Measurements from ENCODE around the gene EIF2B5. TPM values are rescaled to one million over a fixed set of nuclear protein-coding genes. Genes with fewer than 3 reads are reported as not detected.
"Not testable (repeated sequence)": the region's sequence is repeated elsewhere in the genome, so short reads cannot be mapped to it uniquely, and the experiment has no call there.

Gene EIF2B5
- total RNA-seq = 10 to 100 TPM; 48.7 to 64.6 TPM

- peaks cover 55% of the 10 kb centered on the region for H3K36me3 Mint-ChIP-seq (ENCODE audit: low read depth)
- H3K27ac Mint-ChIP-seq = peak within 1 kb of the TSS; percentile 98
- H3K9me3 Mint-ChIP-seq = no peaks in the 10 kb centered on the region
- H3K4me3 Mint-ChIP-seq = peak within 1 kb of the TSS; percentile 99
- ATAC-seq (replicated peaks) = peak; percentile 92
- no peaks in the 10 kb centered on the region for H3K27me3 Mint-ChIP-seq
- peaks cover 19% of the 10 kb centered on the region for H3K4me1 Mint-ChIP-seq
These were observed at the start of gene EIF2B5 for GRCh38 chr3:184135149-184135910. Gene EIF2B5 (plus strand): TSS chr3:184135358. CDS start chr3:184135386, 28 bp downstream.

GRCh38 chr3:184085389-184085852 lies 49.7 kb upstream of the EIF2B5 start:
- H3K27me3 Mint-ChIP-seq = no peaks in the 10 kb centered on the region
- H3K27ac Mint-ChIP-seq = peak overlapping the region; percentile 4
- ATAC-seq (replicated peaks) = peak; percentile 21
- no peaks in the 10 kb centered on the region for H3K36me3 Mint-ChIP-seq (ENCODE audit: low read depth)
- H3K9me3 Mint-ChIP-seq = peaks cover 10% of the 10 kb centered on the region
- no peak overlapping the region for H3K4me3 Mint-ChIP-seq
- H3K4me1 Mint-ChIP-seq = peaks cover 6% of the 10 kb centered on the region

DNA sequence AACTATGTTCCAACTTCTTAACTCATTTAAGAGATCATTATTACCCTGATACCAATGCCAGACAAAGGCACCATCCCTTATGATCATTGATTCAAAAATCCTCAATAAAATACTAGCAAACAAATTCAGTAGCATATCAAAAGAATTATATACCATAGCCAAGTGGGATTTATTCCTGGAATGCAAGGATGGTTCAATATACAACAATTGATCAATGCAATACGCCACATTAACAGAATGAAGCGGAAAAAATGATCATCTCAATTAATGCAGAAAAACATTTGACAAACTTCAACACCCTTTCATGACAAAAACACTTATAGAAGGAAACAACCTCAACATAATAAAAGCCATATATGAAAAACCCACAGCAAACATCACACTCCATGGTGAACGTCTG lies 43.0 kb upstream of the EIF2B5 start:
- Mint-ChIP-seq H3K4me1 (no peaks in the 10 kb centered on the region), H3K36me3 (ENCODE audit: low read depth) (no peaks in the 10 kb centered on the region), H3K27ac (no peak overlapping the region), H3K27me3 (peaks cover 12% of the 10 kb centered on the region), H3K9me3 (peaks cover 9% of the 10 kb centered on the region), H3K4me3 (no peak overlapping the region)
- no peak for ATAC-seq (replicated peaks)

DNA sequence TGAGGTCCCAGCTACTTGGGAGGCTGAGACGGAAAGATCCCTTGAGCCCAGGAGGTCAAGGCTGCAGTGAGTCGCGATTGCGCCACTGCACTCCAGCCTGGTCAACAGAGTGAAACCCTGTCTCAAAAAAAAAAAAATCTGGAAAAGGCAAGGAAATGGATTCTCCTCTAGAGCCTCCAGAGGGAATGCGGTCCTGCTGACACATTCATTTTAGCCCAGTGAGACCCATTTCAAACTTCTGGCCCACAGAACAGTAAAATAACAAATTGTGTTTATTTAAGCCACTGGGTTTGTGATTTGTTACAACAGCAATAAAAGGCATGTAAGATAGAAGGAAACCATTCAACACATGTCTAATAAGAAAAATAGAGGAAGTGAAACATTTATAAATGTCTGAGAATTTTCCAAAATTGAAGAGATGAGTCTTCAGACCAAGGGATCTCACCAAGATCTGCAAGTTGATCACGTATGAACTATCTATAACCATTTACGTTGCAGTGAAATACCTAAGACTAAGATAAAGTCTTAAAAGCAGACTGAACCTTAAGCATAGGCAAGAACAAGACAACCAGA lies 38.3 kb upstream of the EIF2B5 start, which contains the start of gene HTR3E:
Gene HTR3E (plus strand): TSS at position 254 of the 573 bp plus-strand sequence. CDS start 466 bp downstream, outside the sequence.
- Mint-ChIP-seq H3K9me3 (peaks cover 4% of the 10 kb centered on the region), H3K4me3 (no peak within 1 kb of the TSS), H3K27ac (no peak within 1 kb of the TSS), H3K4me1 (no peaks in the 10 kb centered on the region), H3K27me3 (peaks cover 8% of the 10 kb centered on the region), H3K36me3 (ENCODE audit: low read depth) (no peaks in the 10 kb centered on the region)
- ATAC-seq (replicated peaks) = no peak

- Mint-ChIP-seq H3K27me3 (peaks cover 4% of the 10 kb centered on the region), H3K4me3 (no peak overlapping the region), H3K9me3 (peaks cover 4% of the 10 kb centered on the region), H3K27ac (no peak overlapping the region), H3K36me3 (ENCODE audit: low read depth) (no peaks in the 10 kb centered on the region), H3K4me1 (no peaks in the 10 kb centered on the region)
- ATAC-seq (replicated peaks) = no peak
These were observed 37.6 kb upstream of the EIF2B5 start for GRCh38 chr3:184097556-184097955.

DNA sequence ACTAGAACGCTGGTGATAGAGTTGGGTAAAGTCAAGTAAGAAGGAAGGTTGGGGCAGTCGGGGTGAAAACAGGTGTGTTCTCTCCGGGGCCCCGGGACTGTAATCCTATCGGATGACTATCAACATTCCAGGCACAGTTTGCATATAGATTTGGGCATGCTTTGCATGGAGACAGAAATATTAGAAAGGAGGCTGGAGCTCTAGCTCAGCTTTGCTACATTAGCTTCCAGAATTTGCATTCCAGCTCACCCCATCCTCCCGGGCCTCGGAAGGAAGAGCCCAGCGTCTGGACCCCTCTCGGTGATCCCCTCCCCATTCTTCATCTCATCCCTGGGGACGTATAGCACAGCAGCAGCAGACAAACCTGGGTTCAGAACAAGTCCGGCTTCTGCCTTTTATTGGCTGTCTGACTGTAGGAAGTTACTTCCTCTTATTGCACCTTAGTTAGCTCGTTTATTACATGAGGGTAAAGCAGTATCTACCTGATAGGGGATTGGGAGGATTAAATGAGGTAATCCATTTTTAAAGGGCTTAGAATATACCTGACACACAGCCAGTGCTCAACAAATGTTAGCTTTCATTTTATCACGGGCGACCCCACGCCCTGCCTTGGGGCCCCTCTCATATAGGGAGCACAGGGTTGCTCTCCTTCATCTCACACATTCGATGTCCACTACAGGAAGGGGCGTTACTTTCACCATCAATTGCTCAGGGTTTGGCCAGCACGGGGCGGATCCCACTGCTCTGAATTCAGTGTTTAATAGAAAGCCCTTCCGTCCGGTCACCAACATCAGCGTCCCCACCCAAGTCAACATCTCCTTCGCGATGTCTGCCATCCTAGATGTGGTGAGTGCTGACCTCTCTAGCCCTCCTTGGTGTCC lies 35.1 kb upstream of the EIF2B5 start:
- no peaks in the 10 kb centered on the region for H3K27me3 Mint-ChIP-seq
- H3K36me3 Mint-ChIP-seq (ENCODE audit: low read depth) = no peaks in the 10 kb centered on the region
- no peaks in the 10 kb centered on the region for H3K4me1 Mint-ChIP-seq
- H3K4me3 Mint-ChIP-seq = no peak overlapping the region
- no peak for ATAC-seq (replicated peaks)
- no peaks in the 10 kb centered on the region for H3K9me3 Mint-ChIP-seq
- H3K27ac Mint-ChIP-seq = no peak overlapping the region

DNA sequence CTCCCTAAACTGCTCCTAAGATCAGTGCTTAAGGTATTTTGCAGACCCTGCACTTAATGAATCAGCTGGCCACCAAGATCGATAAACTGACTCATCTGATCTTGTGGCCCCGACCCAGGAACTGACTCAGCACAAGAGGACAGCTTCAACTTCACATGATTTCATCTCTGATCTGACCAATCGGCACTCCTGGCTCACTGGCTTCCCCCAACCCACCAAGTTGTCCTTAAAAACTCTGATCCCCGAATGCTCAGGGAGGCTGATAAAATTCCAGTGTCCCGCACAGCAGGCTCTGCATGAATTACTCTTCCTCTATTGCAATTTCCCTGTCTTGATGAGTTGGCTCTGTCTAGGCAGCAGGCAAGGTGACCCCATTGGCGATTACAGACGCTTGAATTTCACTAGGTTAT lies 24.8 kb upstream of the EIF2B5 start:
- Mint-ChIP-seq H3K9me3 (no peaks in the 10 kb centered on the region), H3K36me3 (ENCODE audit: low read depth) (no peaks in the 10 kb centered on the region), H3K27ac (no peak overlapping the region), H3K4me3 (no peak overlapping the region), H3K27me3 (no peaks in the 10 kb centered on the region), H3K4me1 (no peaks in the 10 kb centered on the region)
- ATAC-seq (replicated peaks) = peak; percentile 34

- Mint-ChIP-seq H3K9me3 (no peaks in the 10 kb centered on the region), H3K4me1 (no peaks in the 10 kb centered on the region), H3K27me3 (no peaks in the 10 kb centered on the region), H3K36me3 (ENCODE audit: low read depth) (no peaks in the 10 kb centered on the region), H3K4me3 (no peak overlapping the region), H3K27ac (no peak overlapping the region)
- no peak for ATAC-seq (replicated peaks)
These were observed 19.1 kb upstream of the EIF2B5 start for GRCh38 chr3:184116017-184116416.

GRCh38 chr3:184117636-184118035 lies 17.5 kb upstream of the EIF2B5 start:
- Mint-ChIP-seq H3K4me3 (no peak overlapping the region), H3K4me1 (no peaks in the 10 kb centered on the region), H3K27me3 (no peaks in the 10 kb centered on the region), H3K36me3 (ENCODE audit: low read depth) (no peaks in the 10 kb centered on the region), H3K9me3 (no peaks in the 10 kb centered on the region), H3K27ac (no peak overlapping the region)
- ATAC-seq (replicated peaks) = no peak

DNA sequence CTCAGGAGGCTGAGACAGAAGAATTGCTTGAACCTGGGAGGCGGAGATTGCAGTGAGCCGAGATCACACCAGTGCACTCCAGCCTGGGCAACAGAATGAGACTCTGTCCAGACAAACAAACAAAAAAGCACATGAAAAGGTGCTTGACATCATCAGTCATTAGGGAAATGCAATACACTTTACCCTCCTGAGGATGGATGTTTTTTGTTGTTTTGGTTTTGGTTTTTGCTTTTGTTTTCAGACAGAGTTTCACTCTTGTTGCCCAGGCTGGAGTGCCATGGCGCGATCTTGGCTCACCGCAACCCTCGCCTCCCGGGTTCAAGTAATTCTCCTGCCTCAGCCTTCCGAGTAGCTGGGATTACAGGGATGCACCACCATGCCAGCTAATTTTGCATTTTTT lies 14.1 kb upstream of the EIF2B5 start:
- not testable (repeated sequence) for H3K36me3 Mint-ChIP-seq (ENCODE audit: low read depth); H3K27me3 Mint-ChIP-seq; H3K27ac Mint-ChIP-seq; H3K4me3 Mint-ChIP-seq; H3K4me1 Mint-ChIP-seq; ATAC-seq (replicated peaks); H3K9me3 Mint-ChIP-seq

- ATAC-seq (replicated peaks) = no peak
- no peaks in the 10 kb centered on the region for H3K36me3 Mint-ChIP-seq (ENCODE audit: low read depth)
- H3K4me3 Mint-ChIP-seq = no peak overlapping the region
- no peak overlapping the region for H3K27ac Mint-ChIP-seq
- H3K27me3 Mint-ChIP-seq = no peaks in the 10 kb centered on the region
- H3K4me1 Mint-ChIP-seq = no peaks in the 10 kb centered on the region
- no peaks in the 10 kb centered on the region for H3K9me3 Mint-ChIP-seq
These were observed 9.2 kb upstream of the EIF2B5 start for GRCh38 chr3:184126006-184126405.

- Mint-ChIP-seq H3K36me3 (ENCODE audit: low read depth) (no peaks in the 10 kb centered on the region), H3K9me3 (no peaks in the 10 kb centered on the region), H3K27ac (no peak overlapping the region), H3K4me1 (no peaks in the 10 kb centered on the region), H3K4me3 (no peak overlapping the region), H3K27me3 (no peaks in the 10 kb centered on the region)
- ATAC-seq (replicated peaks) = no peak
These were observed 6.1 kb upstream of the EIF2B5 start for GRCh38 chr3:184129012-184129411.

DNA sequence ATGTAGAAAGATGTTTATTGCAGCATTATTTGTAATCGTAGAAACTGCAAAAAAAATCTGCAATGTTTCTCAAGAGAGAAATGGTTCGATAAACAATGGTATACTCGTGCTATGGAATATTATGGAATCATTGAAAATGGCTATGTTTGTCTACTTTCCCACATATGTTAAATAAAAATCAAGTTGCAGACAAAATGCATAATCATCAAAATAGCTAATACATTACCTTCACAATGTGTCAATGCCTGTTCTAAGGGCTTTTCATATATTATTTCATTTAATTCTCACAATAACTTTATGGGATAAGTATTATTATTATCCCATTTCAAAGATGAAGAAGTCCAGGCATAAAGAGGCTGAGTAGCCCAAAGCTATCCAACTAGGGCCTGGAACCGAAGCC lies 2.2 kb upstream of the EIF2B5 start:
- H3K9me3 Mint-ChIP-seq = no peaks in the 10 kb centered on the region
- ATAC-seq (replicated peaks) = no peak
- H3K27ac Mint-ChIP-seq = no peak overlapping the region
- H3K36me3 Mint-ChIP-seq (ENCODE audit: low read depth) = peaks cover 31% of the 10 kb centered on the region
- no peaks in the 10 kb centered on the region for H3K27me3 Mint-ChIP-seq
- peak overlapping the region; percentile 99 for H3K4me3 Mint-ChIP-seq
- peaks cover 14% of the 10 kb centered on the region for H3K4me1 Mint-ChIP-seq

- Mint-ChIP-seq H3K4me3 (peak overlapping the region; percentile 99), H3K27ac (peak overlapping the region; percentile 98), H3K9me3 (no peaks in the 10 kb centered on the region), H3K27me3 (no peaks in the 10 kb centered on the region), H3K36me3 (ENCODE audit: low read depth) (peaks cover 43% of the 10 kb centered on the region), H3K4me1 (peaks cover 14% of the 10 kb centered on the region)
- ATAC-seq (replicated peaks) = peak; percentile 46
These were observed 1.1 kb upstream of the EIF2B5 start for GRCh38 chr3:184133840-184134745.

Data from activated T-helper 17 cell treated with anti-CD3 and anti-CD28 coated beads, Interleukin-2, amount 50 U/mL, for 72 hours (primary cell).